Fibroblast of skin of scalp (primary cell): ENCODE measurements around the gene CMSS1.

Experiments
- DNase-seq: peaks from one replicate; pipeline ENCODE4 v3.0.0-alpha.2; 2013

CMSS1 gene

DNA sequence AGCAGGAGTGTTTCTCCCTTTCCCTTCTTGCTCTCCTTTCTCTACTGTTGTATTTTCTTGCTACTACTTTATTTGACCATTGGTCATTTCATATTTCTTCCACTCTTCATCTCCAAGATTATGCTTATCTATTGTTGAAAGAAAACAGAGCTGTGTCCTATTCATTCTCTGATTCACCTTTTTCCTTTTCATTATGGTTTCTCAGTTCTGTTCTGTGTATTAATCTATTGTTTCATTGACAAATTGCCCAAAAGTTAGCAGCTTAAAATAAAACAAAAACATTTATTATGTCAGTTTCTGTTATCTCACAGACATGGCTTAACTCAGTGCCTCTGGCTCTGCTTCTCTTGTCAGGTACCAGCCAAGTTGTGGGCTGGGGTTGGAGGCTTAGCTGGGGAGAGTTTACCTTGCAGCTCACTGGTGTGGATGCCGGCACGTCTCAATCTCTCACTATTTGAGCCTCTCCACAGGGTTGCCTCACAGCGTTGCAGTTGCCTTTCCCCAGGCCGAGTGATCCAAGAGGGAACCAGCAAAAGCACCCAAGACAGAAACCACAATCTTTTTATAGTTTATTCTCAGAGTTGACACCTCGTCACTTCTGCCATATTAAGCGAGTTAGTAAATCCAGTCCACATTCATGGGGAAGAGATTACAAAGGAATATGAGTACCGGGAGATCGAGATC lies 333.5 kb downstream of the CMSS1 start:
- DNase-seq, result no peak

- no peak for DNase-seq
Observed at GRCh38 chr3:100154171-100154570, 336.5 kb downstream of the CMSS1 start.

- peak; percentile 76 for DNase-seq
Observed at GRCh38 chr3:100155128-100155527, 337.5 kb downstream of the CMSS1 start.

DNA sequence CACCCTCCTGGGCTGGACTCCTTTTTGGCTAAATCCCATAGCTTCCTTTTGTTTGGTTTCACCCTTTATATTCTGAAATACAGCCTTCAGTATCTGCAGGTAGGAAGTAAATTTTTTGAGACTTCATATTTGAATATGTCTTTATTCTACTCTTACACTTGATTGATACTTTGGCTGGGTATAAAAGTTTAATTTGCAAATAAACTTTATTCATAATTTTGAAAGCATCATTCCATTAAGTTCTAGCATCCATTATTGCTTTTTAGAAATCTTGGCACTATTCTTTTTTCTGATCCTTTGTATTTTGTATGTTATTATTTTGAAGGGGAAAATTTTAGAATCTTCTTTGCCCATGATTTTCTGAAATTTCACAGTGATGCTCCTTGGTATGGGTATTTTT lies 337.9 kb downstream of the CMSS1 start:
- no peak for DNase-seq

GRCh38 chr3:100157685-100158084 lies 340.0 kb downstream of the CMSS1 start:
- DNase-seq, result no peak

GRCh38 chr3:100158918-100159330 lies 341.3 kb downstream of the CMSS1 start:
- no peak for DNase-seq

- DNase-seq, result peak; percentile 74
Observed at GRCh38 chr3:100159331-100160153, 341.9 kb downstream of the CMSS1 start.

DNA sequence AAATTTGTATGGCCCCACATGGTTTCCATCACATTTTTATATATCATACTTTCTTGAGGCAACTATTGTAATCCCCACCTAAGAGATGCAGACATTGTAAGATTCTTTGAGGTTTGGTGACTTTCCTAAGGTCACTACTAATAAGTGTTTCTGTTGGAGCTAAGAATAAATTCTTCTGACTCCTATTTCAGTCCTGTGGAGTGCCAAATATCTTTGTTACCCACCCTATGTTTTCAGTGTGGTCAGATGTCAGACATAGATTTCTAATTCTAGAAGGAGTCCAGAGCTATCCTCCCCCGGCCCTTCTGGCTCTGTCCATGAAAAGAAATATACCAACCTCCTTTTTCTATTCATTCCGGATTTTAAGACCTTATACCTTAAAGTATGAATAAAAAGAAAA lies 342.9 kb downstream of the CMSS1 start:
- DNase-seq, result peak; percentile 34

GRCh38 chr3:100163787-100164186 lies 346.1 kb downstream of the CMSS1 start:
- DNase-seq, result no peak

DNA sequence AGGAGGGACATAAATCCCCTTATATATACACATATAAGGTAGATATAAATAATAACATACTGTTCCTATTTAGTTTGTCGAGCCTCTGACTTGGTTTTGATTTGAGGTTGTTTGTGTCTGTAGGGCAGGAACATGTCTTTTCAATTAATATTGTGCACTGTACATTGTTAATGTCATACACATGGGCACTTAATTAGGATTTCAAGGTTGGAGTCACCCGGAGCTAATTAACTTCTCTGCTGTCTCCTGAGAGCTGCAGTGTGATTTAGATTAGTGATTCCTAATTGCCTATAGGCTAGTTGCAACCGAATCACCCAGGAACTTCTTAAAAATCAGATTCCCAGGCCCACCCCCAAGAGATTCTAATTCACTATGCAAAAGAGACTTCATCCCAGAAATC lies 347.1 kb downstream of the CMSS1 start:
- DNase-seq, result no peak

- DNase-seq, result no peak
Observed at GRCh38 chr3:100165926-100166550, 348.4 kb downstream of the CMSS1 start.

DNA sequence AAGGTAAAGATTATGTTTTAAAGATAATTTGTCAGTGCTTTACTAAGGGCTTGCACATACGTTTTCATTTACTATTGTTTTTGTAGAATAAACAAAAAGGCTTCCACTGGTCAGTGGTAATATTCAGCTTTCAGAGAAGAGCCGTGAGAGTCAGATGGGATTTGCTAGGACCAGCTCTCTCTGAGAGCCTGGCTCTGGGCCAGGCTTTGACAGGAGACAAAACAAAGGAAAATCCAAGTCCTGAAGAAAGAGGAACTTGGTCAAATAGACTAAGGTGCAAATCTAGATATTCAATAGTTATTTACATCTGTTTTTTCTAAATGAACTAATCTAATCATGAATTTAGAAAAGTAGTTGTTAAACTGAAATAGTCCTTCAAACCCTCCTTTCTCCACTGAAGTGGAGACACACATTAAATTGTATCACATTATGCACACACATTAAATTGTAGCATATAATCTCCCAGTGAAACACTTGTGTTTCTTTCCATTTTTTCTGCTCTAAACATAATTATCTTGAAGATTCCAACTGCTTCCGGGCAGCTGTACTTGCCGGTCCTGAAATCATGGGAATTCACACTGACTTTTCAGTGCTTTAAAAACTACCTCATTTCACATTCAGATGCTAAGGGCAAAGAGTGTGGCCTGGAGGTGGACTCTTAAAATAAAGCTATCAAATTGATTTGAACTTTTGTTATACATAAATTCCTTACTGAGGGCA lies 351.7 kb downstream of the CMSS1 start:
- no peak for DNase-seq

GRCh38 chr3:100170486-100170885 lies 352.8 kb downstream of the CMSS1 start:
- no peak for DNase-seq

GRCh38 chr3:100171211-100171914 lies 353.7 kb downstream of the CMSS1 start:
- no peak for DNase-seq

GRCh38 chr3:100173961-100174360 lies 356.3 kb downstream of the CMSS1 start:
- peak; percentile 73 for DNase-seq

DNA sequence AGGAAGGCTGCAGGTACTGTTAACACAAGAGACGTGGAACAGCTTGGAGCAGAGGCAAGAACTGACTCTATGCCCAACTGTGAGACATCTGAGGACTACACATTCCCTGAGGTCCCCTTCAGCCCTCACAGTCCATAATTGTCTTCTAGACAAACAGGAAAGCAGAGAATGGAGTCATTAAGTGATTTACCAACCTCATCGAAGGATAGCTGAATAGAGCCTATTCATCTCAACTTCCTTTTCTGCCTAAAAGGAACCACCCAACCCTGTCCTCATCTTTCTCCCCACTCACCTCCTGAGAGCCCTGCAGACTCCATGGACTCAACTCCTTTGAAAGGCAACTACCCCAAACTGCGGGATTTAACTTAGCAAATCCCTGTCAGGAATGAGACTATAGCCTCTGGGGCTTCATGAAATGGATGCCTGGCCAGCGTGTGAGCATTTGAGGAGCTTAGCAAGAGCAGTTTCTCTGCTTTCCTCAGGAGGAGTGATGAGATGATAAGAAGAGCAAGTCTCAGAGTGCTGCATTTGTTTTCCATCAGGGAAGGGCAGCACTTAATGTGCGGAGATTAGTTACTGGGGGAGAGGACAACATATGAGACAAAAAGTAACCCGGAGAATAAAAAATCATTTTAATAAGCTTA lies 358.1 kb downstream of the CMSS1 start:
- no peak for DNase-seq

DNA sequence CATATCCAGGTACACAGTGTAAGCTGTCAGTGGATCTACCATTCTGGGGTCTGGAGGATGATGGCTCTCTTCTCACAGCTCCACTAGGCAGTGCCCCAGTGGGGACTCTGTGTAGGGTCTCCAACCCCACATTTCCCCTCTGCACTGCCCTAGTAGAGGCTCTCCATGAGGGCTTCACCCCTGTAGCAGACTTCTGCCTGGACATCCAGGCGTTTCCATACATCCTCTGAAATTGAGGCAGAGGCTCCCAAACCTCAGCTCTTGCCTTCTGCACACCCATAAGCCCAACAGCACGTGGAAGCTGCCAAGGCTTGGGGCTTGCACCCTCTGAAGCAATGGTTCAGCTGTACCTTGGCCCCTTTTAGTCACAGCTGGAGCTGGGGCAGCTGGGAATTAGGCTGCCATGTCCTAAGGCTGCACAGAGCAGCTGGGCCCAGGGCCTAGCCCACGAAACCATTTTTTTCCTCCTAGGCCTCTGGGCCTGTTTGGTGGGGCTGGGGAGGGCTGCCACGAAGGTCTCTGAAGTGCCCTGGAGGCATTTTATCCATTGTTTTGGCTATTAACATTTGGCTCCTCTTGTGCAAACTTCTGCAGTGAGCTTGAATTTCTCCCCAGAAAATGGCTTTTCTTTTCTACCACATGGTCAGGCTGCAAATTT lies 362.2 kb downstream of the CMSS1 start:
- no peak for DNase-seq

GRCh38 chr3:100183608-100184125 lies 366.0 kb downstream of the CMSS1 start:
- DNase-seq, result no peak

DNA sequence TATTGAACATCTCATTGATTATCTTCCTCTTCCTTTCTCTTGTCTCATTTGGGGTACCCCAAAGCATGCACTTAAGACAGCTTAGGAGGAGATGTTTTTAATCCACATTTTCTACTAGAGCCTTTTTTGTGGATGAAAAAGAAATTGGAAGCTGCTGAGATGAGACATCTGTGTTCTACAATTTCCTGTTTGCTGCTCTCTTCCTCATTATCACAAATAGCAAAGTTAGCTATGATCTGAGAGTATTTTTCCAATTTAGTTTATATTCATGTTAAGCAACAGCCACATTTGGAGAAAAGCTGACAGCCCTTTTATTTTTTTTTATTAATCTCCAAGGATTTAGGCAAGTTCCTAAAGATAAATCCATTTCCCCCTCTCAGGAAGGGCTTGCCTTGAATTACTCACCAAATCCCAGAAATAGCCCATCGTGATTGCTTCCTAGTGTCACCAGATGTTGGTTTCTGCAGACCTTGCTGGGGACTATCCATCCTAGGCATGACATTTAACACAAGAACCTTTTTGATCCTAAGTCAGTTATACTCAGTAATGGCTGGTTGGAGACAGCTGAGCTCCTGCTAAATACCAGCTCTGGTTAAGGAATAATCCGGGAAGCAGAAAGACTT lies 367.4 kb downstream of the CMSS1 start:
- DNase-seq, result peak; percentile 24

DNA sequence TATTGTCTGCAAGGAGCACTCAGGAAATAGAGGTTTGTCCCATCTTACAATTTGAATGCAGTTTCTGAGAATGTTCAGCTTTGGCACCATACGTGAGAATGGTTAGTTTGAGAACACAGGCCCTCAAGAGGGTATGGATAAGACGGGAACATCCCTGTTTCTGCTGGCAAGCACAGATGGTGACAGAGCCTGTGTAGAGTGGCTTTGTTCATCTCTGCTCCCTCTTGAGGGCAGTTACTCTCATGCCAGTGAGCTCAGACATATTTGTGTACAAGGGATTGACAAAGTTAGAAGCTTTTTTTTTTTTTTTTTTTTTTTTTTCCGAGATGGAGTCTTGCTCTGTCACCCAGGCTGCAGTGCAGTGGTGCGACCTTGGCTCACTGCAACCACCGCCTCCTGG lies 368.2 kb downstream of the CMSS1 start:
- peak; percentile 29 for DNase-seq
